GM10847 (cell line): ENCODE measurements around the gene CBX2.

ENCODE experiments used
- POLR2A ChIP-seq: IDR thresholded peaks from 2 replicates; pipeline ENCODE4 v1.6.1; 2011; ENCODE audit not compliant: insufficient read length; ENCODE audit errors: extremely low read depth

Gene CBX2

GRCh38 chr17:79798299-79799173, 20.6 kb downstream of the CBX2 start:
- no peak for TF ChIP-seq POLR2A

GRCh38 chr17:79799174-79799537, 21.2 kb downstream of the CBX2 start:
- TF ChIP-seq POLR2A: no peak

- no peak for TF ChIP-seq POLR2A
These were observed 21.8 kb downstream of the CBX2 start for GRCh38 chr17:79799538-79800324.

GRCh38 chr17:79800325-79801155, 22.6 kb downstream of the CBX2 start:
- no peak for TF ChIP-seq POLR2A

GRCh38 chr17:79801156-79802038, 23.4 kb downstream of the CBX2 start:
- TF ChIP-seq POLR2A: no peak

GRCh38 chr17:79802039-79802735, 24.2 kb downstream of the CBX2 start:
- TF ChIP-seq POLR2A: no peak

GRCh38 chr17:79802736-79803420, 24.9 kb downstream of the CBX2 start:
- no peak for TF ChIP-seq POLR2A

GRCh38 chr17:79803421-79803996, 25.6 kb downstream of the CBX2 start:
- no peak for TF ChIP-seq POLR2A

GRCh38 chr17:79803997-79804855, 26.3 kb downstream of the CBX2 start:
- TF ChIP-seq POLR2A: no peak

GRCh38 chr17:79804856-79805696, 27.1 kb downstream of the CBX2 start:
- no peak for TF ChIP-seq POLR2A

- no peak for TF ChIP-seq POLR2A
These were observed 28.5 kb downstream of the CBX2 start for GRCh38 chr17:79806446-79806760.
